NCI-H187 (cell line): Measurements from ENCODE around the gene SATL1.
"Not testable (repeated sequence)": the region's sequence is repeated elsewhere in the genome, so short reads cannot be mapped to it uniquely, and the experiment has no call there.

ENCODE experiments used
- DNase-seq, 2 experiments: peaks; one replicate each; lab custom pipeline; 2025; lab: John Stamatoyannopoulos, UW

Gene SATL1, protein sequence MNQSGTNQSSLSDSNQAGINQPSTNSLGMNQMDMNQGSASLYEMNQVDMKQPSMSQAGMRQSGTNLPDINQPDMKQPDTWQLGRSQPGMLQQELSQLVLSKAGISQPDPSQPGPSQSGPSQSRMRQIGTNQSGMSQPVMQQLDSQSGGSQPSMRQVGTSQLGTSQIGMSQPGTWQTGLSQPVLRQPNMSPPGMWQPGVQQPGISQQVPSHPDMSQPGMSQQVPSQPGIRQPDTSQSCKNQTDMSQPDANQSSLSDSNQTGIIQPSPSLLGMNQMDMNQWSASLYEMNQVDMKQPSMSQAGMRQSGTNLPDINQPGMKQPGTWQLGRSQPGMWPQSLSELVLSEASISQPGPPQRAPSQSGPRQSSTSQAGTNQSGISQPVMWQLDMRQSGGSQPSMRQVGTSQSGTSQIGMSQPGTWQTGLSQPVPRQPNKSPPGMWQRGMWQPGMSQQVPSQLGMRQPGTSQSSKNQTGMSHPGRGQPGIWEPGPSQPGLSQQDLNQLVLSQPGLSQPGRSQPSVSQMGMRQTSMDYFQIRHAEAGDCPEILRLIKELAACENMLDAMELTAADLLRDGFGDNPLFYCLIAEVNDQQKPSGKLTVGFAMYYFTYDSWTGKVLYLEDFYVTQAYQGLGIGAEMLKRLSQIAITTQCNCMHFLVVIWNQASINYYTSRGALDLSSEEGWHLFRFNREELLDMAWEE

DNA sequence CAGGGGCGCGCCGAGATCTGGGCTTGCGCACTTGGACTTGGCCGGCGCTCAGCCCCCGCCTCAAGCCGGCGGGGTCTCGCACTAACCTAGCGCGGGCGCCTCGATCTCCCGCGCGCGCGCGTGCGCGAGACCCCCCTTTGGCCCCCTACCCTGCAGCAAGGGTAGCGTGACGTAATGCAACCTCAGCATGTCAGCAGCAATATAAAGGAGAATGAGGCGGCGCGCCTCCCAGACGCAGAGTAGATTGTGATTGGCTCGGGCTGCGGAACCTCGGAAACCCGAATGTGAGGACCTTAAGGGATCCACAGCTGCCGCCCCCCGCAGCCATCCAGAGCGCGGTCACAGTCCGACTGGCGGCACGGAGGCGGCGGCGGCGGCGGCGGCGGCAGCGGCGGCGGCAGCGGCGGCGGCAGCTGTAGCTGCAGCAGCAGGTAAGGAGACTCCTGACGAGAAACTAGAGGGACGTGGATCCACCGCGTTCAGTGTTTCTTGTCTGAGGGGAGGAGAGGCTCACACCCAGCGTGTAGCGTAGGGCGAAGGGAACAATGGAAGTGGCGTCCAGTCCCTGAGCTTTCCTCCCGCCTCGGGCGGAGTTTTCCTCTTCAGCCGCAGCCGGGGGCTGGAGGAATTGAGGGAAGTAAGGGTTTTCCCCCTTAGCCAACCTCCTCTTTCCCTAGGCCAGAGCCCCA is at the start of gene SATL1, which contains the start of gene ZNF711:
Gene SATL1 (minus strand): TSS at position 19 of the 689 bp plus-strand sequence. CDS start 134,811 bp downstream, outside the sequence.
Gene ZNF711 (plus strand): TSS at position 231 of the 689 bp plus-strand sequence. CDS start 3,582 bp downstream, outside the sequence.
- DNase-seq, result peak in 1 of 2 experiments; percentile 25

DNA sequence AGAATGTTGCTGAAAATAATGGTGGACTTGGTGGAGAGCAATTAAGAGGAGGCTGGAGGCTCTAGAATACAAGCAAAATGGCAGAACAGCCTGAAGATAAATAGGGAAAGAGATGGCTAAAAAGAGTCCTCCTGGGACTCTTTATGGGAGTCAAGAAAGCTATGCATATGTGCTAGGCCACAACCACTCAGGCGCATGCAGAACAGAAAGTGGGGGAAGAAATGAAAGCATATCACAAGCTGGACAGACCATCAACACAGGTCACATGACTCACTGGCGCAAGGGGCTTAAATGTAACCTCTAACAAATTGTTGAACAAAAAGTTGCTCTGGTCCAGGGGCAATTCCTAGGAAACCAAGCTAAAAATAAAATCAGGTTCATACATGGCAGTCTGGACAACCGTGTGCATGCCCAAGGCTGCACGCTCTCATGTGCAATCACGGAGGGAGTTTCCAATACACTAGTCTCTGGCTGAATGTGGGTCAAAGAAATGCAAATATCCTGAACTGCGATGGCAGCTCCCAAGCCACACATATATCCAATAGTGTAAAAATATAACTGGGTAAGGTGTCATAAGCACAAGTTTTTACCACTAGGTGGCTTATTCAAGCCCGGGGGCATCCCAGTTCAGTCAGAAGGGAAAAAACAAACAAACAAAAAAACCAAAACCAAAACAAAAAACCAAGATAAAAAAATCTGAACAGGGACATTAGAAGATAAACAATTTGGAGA is 45.6 kb upstream of the SATL1 start:
- no peak for DNase-seq

DNA sequence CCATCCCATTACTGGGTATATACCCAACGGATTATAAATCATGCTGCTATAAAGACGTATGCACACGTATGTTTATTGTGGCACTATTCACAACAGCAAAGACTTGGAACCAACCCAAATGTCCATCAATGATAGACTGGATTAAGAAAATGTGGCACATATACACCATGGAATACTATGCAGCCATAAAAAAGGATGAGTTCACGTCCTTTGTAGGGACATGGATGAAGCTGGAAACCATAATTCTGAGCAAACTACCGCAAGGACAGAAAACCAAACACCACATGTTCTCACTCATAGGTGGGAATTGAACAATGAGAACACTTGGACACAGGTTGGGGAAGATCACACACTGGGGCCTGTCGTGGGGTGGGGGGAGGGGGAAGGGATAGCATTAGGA is 41.7 kb upstream of the SATL1 start:
- DNase-seq, result not testable (repeated sequence)

DNA sequence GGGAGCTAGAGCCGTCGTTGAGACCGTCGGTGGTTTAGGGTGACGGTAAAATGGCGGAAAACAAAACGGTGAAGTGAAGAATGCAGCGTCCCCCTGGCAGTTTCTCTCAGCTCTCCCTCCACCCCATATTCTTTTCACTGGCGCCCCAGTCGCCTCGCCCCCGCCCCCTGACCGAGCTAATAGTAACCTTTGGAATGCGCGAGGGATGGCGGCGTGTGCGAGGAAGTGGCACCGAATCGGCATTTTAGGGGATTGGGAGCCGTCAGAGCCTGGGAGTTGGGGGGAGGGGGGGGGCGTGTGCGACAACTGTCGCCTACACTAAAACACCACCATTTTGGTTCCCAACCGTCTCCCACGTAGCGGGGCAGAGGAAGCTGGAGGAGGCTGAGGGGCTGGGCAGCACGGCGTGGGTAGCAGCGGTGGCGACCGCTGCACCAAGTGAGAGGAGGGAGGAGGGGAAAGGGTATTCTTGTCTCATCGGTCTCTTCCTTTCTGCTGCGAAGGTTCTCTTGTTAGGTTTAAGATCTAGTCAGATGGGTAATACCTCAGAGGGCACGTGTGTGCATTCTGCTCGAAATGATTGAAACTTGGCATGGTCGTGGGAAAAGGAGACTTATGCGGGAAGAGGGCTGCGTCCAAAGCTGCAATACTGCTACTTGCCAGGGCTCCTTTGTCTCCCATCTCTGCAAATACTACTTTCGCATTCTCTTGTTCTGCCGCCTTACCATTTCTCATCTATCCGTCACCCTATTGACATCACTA is 1.1 kb upstream of the SATL1 start:
- no peak for DNase-seq

DNA sequence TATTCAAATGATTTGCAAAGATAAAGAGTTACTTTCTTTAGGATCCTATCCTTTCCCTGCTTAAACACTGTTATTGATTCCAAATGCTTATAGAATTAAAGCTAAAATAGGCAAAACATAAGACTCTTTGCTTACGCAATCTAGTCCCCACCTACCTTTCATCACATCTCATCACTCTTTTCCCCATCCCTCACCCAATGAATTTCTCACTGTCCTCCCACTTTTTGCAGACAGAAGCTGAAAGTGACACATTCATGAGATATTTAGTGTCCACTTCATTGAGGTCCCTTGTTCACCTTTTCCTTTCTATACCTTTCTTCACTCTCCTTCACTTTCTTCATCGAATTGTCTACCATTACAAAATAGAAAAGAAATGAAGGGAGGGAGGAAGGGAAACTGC is 424 bp downstream of the SATL1 start:
- no peak for DNase-seq

DNA sequence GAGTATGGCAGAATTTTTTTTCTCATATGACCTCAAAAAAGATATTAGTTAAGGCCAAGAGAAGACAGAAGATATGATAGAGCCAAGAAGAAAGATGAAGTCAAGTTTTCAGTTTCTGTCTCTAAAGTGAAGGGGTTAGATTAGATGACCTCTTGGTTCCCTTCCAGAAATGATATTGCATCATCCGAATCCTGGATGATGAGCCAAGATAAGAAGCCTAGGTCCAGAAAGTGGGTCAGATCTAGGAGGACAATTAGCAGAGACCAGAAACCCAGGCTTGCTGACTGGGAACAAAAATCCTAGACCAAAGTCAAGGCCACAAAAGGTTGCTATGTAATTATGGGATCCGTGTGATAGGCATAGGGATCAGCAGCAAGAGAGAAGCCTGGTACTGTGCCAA is 20.2 kb downstream of the SATL1 start:
- DNase-seq, result no peak

DNA sequence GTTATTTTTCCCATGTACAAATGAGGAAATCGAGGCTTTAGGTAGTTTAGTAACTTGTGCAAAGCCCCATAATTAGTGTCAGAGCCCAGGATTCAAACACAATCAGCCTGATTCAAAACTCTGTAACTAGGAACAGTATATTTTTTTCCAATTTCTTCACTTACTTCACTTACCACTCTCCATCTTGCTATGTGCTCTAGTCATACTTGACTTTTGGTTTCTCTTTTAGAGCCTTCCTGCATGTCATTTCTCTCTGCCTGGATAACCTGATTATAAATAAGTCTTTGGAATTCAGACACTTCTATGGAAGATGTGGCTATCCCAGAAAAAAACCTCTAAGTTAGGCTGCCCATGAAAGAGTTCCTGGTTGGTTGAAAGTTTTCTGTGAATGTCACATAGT is 22.2 kb downstream of the SATL1 start:
- DNase-seq, result no peak

DNA sequence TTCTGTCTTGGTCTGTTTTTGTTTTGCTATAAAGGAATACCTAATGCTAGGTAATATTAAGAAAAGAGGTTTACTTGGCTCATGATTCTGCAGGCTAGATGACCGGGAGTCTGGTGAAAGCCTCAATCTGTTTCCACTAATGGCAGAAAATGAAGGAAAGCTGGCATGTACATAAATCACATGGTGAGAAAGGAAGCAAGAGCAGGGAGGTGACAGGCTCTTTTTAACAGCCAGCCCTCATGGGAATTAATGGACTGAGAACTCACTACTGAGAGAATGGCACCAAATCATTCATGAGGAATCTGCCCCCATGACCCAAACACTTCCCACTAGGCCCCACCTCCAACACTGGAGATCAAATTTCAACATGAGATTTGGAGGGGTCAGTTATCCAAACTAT is 27.6 kb downstream of the SATL1 start:
- no peak for DNase-seq

DNA sequence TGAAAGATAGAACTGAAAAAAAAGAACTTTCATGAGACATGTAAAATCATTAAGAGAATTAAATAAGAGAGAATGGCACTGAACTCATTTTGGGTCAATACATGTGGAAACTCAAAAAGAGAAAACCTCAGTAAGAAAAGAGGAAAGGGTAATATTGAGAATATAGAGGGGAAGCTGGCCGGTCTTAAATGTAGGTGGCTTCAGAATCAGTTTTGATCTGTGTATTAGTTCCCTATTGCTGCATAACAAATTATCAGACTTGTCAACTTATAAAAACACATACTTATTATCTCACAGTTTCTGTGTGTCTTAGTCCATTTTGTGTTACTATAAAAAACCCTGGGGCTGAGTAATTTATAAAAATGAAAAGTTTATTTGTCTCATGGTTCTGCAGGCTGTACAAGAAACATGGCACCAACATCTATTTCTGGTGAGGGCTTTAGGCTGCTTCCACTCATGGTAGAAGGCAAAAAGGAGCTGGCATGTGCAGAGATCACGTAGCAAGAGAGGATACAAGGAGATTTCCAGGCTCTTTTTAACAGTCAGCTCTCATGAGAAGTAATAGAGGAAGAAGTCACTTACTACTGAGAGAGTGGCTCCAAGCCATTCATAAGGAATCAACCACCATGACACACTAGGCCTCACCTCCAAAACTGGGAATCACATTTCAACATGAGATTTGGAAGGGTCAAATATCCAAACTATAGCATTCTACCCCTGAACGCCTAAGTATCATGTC is 29.6 kb downstream of the SATL1 start:
- DNase-seq, result no peak

DNA sequence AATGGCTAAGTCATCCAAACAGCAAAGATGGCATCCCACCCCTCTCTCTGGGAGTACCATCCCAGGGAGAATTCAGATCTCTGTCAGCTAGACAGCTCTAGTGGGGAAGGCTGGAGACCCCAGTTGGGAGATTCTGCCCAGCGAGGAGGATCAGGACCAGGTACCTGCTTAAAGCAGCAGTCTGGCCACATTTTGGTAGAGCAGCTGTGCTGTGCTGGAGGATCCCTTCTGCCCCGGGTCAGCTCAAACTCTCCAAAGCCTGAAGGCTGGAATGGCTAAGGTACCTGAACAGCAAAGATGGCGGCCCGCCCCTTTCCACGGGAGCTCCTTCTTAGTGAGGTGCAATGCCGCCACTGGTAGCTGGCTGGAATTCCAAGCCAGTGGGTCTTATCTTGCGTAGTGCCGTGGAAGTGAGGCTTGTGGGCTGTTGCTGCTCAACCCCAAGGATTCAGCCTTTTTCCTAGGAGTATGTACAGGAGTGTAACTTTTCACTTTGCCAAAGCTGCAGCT is 40.1 kb downstream of the SATL1 start:
- no peak for DNase-seq

DNA sequence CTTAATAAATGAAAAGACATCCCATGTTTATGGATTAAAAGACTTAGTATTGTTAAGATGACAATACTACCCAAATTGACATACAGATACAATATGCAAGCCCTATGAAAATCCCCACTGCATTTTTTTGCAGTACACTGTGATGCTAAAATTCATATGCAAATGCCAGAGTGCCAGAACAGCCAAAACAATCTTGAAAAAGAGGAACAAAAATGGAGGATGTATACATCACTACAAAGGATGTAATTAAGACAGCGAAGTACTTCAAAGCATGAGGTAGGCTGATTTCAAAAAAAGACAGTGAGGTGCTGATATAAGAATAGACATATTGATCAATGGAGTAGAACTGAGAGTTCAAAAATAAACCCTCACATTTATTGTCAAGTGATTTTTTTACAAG is 47.3 kb downstream of the SATL1 start:
- DNase-seq, result no peak

DNA sequence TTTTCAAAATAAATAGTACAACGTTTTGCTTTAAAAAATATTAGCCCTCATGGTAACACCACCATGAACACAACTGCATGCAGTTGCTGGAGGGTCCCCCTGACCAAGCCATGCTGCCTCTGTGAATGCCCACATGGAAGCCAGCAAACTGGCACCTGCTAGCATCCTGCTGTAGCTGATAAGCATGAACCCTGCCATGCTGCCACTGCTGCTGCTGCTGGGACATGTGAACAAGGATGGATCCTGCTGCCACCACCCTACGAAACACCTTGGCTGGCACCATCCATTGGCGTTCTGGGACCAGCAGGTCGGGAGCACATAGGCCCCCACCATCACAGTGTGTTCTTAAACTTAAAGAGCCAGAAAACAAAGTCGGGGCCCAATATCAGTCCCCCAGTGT is 83.9 kb downstream of the SATL1 start:
- DNase-seq, result no peak

DNA sequence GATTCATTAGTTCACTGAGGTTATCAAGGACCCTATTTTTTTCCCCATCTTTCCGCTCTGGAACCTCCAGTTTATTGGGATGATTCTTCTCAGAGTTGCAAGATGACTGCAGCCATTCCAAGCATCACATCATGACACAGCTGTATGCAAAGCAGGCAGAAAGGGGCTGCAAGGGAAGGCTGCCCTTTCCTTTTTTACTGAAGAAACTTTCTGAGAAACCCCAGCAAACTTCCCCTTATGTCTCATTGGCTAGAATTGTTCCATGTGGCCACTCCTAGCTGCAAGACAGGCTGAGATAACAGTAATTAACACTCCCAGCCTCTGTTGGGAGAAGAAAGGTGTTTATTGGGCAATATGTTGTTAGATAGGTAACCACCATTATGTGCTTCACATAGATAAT is 102.6 kb downstream of the SATL1 start:
- DNase-seq, result no peak

DNA sequence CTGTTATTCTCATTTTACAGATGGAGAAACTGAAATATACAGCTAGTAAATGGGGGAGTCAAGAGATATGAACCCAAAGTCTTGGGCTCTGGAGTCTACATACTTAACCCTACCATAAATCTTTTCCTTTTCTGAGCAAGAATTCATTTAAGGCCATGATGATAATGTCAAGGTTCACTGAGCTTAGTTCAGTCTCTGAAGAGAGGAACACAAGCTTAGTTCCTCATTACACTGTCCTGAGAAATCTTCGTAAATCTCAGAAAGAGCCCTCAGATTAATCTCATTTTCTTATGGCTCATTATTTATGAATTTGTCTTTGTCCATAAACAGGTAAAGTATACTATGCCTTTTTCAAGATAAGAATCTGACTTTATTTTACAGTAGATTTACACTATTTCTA is 104.2 kb downstream of the SATL1 start:
- DNase-seq, result no peak

DNA sequence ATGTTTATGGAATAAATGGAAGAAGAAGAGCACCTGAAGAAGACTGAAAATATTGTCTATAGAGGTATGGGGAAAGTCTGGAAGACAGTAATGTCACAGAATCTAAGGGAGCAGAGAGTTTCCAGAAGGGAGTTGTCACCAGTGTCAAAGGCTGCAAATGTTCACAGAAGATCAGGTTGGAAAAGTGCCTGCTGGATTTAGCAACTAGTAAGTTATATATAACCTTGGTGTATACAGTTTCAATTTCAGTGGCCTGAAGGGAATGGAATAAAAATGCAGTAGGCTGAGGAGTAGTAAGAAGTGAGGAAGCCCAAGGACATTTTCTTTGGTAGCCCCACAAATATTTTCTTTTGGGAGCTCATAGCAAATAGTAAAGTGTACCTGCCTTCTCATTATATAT is 107.2 kb downstream of the SATL1 start:
- DNase-seq, result no peak

DNA sequence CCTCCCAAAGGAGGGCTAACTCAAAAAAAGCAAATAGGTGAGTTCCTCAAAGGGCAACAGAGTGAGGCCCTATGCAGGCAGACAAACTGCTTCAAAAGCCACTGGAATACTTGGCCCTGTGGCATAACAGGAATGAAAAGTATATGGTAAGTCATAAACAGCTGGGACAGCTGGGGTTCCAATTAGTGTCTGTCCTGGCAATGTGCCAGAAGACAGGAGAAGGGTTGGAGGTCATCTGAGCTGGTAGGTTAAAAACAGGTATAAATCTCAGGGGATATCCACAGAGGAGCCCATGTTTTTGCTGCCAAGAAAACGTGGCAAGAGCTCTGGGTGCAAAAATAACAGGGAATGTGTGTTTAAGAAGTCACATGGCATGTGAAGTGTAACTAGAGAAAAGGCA is 128.3 kb downstream of the SATL1 start:
- no peak for DNase-seq

DNA sequence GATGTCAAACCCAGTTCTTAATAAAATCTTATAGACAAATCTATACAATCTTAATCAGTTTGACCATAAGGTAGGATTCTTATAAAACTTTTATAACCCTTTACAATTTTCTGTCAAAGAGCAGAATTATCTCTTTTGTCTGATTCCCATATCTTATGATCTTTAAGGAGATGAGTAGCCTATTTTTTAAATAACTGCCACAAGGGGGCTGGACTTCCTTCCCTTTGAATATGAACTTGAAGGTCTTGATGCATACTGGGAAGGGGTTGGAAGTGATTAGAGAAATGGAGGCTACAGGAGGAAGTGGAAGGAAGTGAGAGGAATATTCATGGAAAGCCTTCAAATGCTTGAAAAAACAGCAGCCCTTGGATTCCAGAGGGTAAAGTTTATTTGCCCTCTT is 128.8 kb downstream of the SATL1 start:
- DNase-seq, result no peak

DNA sequence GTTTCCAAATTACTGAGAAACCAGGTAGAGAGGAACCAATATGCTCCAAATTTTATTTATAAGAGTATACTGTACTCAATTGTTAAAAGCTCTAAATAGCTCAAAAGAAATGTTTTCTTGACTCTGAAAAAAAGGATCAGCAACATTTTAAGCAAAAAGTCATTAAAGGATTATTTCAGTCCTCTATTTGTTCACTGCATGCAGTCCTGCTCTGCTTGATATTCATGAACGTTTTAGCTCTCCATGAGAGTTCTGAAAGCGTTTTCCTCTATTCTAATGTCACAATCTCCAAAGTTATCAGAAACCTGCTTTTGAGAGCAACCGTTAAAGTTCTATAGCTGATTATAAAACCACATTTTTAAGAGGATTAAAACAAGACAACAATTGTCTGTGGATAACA is 129.4 kb downstream of the SATL1 start:
- DNase-seq, result no peak

DNA sequence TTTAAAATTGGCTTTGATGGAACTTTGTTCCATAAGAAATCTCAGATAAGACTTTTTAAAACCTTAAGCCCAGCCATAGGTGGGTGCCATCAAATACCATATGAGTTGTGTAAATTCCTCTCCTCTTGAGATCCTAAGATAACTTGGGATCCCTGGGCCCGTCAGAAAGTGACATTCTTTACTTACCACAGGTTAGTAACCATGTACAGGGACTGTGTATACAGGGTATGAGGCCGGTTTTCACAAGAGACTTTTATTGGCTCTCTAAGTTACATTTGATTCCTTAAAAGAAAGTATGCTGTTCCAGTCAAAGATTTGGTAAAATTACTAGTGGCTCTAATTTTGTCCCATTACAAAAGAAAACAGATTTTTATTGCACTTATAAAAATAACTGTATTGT is 129.8 kb downstream of the SATL1 start:
- no peak for DNase-seq

DNA sequence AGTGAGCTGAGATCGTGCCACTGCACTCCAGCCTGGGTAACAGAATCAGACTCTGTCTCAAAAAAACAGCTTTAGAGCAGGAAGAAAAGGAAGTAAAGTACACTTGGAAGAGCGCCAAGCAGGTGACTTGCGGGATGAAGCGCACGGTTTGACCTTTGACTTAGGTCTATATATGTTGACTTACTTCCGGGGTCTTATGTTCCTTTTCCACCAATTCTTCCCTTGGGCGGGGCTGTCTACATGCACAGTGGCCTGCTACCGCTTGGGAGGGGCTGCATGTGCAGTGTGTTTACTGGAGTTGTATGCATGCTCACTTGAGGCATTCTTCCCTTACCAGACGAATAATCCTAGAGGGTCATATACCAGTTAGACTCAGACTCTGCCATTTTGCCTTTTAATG is 131.3 kb downstream of the SATL1 start:
- no peak for DNase-seq
